ENCODE results near the gene LYSMD1.
A peak's percentile ranks its signal among the peaks of the same experiment; 100 is the strongest.

Gene LYSMD1

DNA sequence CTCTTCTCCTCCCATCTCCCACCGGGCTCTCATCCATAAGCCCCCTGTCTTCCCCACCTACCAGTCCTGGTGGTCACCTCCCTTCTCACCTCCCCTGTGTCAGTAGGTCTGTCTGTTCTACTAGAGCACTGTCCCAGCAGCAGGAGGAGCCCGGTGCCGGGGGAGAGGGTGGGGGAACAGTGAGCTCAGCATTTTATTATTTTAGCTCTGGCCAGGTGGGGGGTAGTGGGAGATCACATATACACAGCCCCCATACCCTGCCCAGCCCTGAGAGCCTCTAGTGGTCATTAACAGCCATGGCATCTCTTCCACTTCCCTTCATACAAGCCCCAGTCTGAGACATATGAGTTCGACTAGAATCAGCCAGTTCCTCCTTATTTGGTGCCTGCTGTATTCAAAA, 10.2 kb upstream of the LYSMD1 start, which contains the start of gene TMOD4:
TSS of gene TMOD4 (minus strand) at position 119 of the 400 bp plus-strand sequence. CDS start 1,106 bp downstream, outside the sequence.
- peak; percentile 26 for DNase-seq (ENCODE audit: low read depth, low spot score)

DNA sequence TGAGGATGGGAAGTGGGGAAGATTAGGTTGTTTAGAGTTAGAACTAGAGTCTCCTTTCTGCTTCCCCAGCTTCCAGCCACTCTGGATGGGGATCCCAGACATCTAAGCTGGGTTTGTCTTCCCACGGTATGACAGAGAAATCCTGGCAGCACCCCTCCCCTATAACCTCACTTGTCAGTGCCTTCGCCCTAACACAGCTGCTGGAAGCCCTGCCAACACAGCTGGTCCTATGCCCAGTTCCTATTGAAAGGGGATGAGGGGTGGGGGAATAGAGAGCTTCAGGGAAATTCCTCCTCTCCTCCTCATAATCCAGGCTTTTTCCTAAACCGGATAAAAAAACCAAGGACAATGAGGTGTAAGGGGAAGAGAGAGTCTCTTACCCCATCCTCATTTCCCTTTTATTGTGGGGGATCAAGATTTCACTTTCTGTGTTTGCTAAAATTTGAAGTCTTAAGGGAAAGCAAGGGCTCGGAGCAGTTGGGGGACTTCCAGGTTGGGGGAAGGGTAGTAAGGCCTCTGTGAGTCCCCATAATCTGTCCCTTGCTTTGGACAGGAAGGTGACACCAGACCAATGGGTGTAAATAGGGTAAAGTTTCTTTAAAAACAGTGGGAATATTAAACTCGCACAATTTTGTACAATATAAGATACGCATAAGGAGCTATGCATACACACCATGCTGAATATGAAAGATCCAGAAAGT, 9.5 kb upstream of the LYSMD1 start:
- no peak for DNase-seq (ENCODE audit: low read depth, low spot score)

DNA sequence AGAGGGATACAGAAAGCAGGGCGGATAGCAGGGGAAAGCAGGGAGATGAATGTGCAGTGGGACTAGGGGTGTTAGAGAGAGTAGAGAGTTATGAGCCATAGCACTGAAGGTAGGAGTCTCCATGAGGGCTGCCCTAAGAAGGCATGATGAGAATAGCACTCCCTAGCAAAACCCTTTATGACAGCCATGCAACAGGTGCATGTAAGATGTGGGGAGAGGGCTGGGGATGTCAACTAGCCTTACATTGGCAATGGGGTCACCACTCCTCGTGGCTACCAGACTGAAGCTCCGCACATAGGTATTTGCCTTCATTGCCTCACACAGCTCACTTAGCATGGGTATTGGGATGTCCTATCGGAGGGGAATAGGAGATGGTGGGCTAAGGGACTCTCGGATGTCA, 5.5 kb upstream of the LYSMD1 start:
- DNase-seq (ENCODE audit: low read depth, low spot score) = no peak

DNA sequence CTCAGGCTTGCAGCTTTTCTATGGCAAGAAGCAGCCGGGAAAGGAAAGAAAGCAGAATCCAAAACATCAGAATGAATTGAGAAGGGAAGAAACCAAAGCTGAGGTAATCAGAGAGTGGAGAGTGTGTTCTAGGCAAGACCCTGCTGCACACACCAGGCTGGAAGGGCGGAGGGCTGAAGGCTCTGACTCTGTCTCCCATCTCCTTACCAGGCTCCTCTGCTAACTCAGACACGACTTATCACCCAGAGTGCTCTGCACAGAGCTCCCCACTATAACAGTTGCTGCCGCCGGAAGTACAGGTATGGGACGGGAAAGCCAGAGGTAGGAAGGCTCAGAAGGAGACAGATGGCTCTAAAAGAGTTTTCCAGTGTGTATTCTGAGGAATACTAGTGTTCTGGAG, 1.4 kb upstream of the LYSMD1 start:
- no peak for DNase-seq (ENCODE audit: low read depth, low spot score)

DNA sequence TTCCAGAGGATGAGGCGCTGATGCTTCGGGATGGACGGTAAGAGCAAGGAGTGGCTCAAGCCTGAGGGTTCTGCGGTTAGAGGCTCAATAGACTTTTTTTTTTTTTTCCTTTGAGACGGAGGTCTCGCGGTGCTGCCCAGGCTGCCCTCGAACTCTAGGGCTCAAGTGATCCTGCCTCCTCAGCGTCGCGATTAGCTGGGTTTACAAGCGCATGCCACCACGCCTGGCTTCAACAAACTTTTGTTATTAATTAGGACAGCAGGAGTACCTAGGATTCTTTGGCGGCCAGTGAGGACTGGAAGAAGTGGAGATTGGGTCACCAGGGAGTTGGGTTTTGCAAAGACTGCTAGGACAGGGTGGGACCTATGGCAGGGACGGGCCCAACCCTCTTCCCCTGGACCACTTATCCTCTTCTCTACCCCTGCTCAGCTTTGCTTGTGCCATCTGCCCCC, 829 bp upstream of the LYSMD1 start:
- peak; percentile 77 for DNase-seq (ENCODE audit: low read depth, low spot score)

DNA sequence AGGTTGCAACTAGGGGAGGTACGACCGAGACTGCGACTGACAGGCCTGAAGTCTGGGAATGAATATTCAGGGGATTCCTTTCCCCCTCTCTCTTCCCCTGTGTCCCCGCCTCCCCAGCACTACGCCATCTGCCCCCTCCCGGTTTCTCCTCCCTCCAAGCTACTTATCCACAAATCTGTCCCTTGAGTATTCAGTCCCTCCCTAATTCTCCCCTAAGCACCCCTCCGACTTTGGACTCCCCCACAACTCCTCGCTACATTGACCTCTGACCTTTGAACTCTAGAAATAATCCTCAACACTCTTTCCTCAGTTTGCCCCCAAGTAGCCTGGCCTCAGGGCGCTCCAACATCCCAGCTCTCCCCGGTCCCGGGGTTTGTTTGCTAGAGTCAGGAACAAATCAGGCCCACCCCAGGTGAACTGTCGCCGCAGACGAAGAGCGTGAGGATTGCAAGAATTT, 393 bp downstream of the LYSMD1 start:
- DNase-seq (ENCODE audit: low read depth, low spot score) = no peak

DNA sequence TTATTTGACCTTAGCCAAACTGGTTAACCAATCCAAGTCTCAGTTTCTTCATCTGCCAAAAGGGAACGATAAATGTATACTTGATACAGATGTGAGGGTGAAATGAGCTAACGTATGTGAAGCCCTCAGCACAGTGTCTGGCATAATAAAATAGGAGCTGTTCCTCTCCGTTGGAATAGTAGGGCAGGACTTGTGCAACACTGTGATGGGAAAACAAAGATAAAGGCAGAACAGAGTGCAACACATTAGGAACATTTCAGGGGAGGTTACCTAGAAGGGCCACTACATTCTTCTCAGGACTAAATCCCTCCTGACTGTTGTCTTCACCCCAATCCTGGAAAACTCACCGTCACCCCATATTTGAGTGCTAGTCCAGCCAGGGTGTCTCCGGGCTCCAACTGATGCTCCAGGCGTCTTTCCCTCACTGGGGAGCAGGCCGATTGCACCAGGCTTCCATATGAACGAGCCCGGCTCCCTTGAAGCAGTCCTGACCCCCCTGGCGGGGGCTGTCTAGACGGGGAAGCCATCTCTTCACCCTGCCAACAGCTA, 896 bp downstream of the LYSMD1 start:
- no peak for DNase-seq (ENCODE audit: low read depth, low spot score)

DNA sequence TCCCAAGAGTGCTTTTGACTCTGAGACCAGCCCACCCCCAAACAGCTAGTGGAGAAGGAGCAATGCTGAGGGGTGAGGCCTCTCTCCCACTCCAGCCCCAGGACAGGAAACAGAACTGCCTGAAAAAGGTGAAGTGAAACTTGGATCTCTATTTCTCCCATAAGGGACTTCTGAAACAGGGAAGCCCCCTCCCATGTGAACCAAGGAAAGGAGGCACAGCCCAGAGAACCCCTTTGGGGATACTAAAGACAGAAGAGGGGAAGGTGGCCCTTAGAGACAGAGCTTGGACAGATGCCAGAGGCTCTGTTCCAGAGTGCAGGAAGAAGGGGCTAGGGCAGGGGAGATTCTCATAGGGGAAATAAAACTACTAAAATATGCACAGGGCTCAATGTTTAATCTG, 6.3 kb downstream of the LYSMD1 start:
- no peak for DNase-seq (ENCODE audit: low read depth, low spot score)

DNA sequence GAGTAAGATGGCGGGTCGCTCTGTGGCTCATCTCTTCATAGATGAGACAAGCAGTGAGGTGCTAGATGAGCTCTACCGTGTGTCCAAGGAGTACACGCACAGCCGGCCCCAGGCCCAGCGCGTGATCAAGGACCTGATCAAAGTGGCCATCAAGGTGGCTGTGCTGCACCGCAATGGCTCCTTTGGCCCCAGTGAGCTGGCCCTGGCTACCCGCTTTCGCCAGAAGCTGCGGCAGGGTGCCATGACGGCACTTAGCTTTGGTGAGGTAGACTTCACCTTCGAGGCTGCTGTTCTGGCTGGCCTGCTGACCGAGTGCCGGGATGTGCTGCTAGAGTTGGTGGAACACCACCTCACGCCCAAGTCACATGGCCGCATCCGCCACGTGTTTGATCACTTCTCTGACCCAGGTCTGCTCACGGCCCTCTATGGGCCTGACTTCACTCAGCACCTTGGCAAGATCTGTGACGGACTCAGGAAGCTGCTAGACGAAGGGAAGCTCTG, 6.9 kb downstream of the LYSMD1 start:
- DNase-seq (ENCODE audit: low read depth, low spot score) = peak; percentile 12

DNA sequence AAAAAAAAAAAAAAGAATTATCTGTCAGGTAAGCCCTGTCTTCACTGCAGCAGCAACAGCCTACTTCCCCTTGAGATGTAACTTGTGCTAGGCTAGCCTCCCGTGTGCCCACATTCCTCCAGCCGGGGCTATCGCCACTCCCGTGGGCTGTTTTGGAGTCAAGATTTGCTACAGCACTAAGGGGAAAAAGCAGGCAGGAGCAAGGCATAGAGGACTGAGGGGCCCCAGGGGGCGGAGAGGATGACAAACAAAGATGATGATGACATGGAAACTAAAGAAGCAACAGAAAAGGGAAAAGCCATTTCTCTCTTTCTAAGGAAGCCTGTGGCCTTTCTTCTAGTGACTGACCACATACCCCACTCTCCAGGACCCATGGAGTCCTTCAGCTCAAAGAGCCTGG, 7.4 kb downstream of the LYSMD1 start:
- no peak for DNase-seq (ENCODE audit: low read depth, low spot score)

DNA sequence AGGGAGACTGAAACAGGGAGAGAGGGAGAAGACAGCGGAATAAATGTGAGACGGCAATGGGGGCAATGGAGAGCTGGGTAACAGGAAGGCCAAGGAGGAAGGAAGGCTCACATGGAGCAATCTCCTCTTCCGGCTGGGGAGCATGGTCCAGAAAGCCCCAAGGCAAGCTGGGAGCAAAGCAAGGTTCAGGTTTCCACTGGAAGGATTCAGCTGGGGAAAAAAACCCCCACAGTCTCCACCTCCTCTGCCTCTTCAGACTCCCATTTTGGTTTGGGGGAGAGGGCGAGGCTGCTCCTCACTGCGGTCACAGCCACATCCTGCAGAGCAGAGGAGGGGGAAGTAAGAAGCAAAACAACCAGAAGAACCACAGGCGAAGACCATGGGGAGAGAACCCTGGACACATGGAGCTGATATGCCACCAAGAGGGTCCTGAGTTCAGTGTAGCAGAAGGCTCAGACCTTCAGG, 8.6 kb downstream of the LYSMD1 start:
- no peak for DNase-seq (ENCODE audit: low read depth, low spot score)

DNA sequence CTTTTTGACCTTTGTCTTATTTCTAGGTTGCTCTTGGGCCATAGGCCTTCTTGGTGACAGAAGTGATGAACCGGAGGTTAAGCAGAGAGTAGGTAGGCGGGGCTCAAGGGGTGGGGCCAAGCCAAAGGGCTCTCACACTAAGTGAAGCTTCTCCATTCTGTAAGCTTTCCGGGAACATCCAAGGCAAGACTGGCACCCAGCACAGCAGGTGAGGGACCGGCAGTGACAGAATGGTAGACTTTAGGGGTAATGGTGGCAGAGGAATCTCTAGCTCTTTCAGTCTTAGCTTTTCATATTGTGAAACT, 9.2 kb downstream of the LYSMD1 start, which contains the start of gene TNFAIP8L2:
TSS of gene TNFAIP8L2 (plus strand) at position 135 of the 305 bp plus-strand sequence. CDS start 2,049 bp downstream, outside the sequence.
- DNase-seq (ENCODE audit: low read depth, low spot score) = no peak

DNA sequence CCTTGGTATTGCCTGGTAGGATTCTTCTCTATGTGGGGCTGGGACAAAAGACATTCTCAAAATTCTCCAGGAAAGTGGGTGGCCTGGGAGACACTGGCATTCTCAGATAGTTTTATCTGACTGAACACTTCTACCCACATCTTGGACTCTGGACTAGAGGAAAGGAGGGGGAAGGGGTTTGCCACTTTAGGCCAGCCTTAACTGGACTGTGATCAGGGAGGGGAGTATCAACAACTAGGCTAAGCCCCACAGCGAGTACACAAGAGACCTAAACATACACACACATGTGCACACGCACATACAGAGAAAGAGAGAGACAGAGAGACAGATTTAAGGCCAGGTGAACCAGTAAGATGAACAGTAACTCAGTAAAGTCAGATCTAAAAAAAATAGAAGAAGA, 18.0 kb downstream of the LYSMD1 start:
- no peak for DNase-seq (ENCODE audit: low read depth, low spot score)

DNA sequence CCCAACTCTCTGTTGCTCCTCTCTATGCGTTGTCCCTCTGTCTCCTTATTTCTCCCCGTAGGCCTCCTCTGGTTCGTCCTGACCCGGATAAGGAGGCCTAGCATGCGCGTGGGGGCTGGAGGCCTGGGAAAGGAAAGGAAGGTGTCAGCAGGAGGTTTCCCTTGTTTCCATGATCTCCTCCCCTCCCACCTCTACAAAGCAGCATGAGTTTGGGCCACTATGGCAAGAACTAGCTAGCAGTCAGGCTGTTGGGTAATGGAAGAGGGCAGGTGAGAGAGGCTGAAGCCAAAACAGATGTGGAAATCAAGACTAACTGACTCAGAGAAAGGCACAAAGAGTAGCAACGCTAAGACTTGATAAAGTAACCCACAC, 18.6 kb downstream of the LYSMD1 start:
- no peak for DNase-seq (ENCODE audit: low read depth, low spot score)

DNA sequence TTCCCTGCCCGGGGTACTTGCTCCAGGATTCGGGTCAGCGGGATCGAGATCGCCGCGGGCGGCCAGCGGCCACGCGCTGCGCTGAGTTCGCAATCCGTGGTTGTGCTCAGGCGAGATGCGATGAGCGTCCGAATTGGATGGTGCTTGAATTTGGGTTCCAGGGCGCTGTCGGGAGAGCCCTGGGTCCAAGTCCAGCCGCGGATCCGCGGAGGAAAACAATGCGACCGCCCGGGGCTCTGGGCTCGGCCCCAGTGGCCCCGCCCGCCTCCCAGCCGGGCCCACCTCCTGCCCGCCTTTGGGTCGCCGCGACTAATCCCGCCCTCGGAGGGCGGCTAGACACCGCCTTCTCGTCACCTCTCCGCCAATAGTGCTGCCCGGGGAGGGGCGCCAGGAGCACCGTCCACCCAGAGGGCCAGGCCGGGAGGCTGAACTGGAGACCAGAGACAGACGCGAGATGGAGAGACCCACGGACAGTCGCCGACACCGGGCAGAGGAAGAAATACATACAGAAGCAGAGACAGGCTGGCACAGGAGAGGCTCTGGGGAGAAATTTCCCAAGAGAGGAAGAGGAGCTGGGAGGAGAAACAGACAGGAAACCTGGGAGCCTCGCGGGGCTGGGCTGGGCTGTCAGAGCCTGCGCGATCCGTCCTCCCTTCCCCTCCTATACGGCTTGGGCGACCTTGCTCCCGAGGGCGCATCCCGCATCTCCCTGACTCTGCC, 19.1 kb downstream of the LYSMD1 start, which contains the start of gene SEMA6C:
TSS of gene SEMA6C (minus strand) at position 220 of the 720 bp plus-strand sequence. CDS start 4,010 bp downstream, outside the sequence.
- peak; percentile 95 for DNase-seq (ENCODE audit: low read depth, low spot score)

DNA sequence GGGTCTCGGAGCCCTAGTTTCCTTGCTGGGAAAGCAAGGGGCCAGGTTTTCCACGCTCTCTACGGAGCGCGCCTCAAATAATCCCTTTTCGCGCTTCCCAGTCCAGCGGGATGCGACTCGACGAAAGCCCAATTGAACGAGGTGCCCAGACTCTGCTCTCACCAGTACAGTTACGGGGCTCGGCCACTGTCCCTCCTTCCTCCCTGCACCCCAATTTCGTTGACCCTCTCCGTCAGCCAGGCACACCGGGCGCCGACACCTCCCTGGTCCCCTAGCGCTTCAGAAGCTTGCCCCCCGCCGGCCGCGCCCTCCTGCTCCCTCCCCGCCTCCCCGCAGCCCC, 19.7 kb downstream of the LYSMD1 start:
- peak; percentile 47 for DNase-seq (ENCODE audit: low read depth, low spot score)

DNA sequence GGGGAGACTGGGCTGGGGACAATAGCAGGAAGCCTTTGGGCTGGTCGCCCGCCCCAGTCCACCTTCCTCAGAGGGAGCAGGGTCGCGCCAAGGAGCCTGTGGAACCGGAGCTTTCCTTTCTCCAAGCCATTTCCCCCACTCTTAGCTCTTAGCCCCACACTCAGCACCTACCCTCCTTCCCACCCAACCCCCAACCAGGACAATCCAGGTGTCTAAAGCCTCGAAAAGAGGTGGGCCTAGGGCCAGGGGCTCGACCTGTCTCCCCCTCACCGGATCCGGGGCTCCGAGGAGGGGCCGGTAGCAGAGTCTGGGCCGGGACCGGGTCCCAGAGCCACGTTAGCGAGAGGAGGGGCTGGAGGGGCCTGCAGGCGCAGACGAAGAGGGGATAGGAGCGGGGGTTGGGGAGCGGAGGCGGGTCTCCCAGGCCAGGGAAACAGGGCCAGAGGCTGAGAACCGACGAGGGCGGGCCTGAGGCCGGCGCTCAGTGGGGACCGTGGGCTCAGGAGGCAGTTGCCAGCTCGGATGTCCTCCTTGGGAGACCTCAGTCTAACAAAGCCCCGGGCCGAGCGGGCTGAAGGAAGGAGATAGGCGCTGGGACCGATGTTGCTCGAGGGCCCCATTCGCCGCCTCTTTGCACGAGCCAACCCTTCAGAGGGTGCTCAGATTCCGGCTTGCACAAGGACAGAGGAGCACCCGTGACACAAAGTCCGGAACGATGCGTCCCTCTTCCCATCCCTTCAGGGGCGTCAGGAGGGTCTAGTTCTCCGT, 20.2 kb downstream of the LYSMD1 start:
- peak; percentile 58 for DNase-seq (ENCODE audit: low read depth, low spot score)

DNA sequence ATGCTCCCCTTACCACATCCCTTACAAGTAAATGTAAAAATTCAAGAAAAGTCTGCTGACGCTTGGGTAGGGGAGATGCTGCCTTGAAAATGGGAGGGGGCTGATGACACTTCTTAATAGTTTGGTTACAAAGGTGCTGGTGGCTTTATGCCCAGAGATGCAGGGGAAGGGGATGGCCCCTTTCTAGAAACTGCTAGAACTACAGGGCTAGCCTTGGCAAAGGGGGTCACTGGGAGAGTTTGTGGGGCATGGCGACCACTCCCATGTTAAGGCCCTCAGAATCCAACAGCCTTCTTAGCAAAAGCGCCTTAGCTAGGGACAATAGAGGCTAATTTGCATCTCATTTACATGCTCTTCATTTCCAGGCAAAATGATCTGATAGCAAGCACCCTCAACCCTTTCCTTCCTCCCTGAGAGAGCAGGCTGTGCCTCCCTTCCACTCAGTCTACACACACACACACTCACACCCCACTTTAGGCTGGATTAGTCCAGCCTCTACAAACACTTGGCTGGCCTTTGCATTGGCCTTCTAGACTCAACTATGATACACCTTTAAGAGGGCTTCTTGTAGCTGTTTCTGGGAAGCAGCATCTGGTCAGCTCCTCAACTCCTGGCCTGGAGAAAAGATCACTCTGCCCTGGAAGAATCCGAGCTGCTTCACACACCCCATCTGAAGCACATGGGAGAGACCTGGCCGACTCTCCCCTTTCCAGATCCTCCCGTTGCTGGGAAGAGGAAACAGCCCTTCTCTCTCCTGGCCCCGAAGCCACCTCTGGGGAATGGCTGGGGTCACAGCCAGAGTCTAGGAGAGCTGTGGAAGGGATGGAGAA, 21.0 kb downstream of the LYSMD1 start:
- DNase-seq (ENCODE audit: low read depth, low spot score) = peak; percentile 65

DNA sequence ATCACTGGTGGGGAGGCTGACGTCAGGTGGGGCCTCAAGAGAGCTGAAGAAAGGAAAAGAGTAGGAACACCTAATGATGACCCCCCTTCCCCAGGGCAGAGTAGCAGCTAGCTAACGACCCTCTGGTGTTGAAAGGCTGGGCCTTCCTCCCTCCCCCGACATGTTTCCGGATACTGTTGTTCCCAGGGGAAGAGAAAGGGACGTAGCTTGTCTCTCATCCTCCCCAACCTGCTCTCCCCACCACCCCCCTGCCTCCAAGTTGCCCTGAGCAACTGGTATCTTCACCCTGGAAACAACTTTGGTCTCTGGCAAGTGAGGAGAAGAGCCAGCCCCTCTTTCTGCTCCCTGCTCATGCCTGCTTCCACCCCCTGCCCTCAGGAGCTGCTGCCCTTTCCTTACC, 21.7 kb downstream of the LYSMD1 start:
- DNase-seq (ENCODE audit: low read depth, low spot score) = no peak

DNA sequence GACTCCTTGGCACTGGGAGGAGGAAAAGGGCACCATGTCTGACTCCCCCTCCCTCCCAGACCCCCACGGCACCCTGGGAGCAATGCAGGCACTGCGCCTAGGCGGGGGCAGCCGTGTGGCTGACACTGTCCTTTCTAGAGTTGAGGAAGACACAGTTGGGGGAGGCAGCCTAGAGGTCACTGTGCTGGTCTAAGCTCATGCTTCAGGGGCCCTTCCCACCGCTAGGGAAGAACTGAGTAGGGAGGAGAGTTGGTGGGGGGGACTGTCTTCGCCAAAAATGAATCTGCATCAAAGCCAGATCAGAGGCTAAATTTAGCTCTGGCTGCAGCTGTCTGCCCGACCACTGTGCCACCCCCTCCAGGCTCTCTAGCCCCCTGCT, 22.7 kb downstream of the LYSMD1 start:
- no peak for DNase-seq (ENCODE audit: low read depth, low spot score)
